Pancreas (tissue), 10 donors: ENCODE measurements around the gene ANKRD24. TPM values are rescaled to one million over a fixed set of nuclear protein-coding genes. Genes with fewer than 3 reads are reported as not detected.

Experiments used
- ATAC-seq, 4 donors: fragments of 200-7000 bp; cut with Tn5 transposase; one replicate each; pipeline versions ENCODE4 v1.8.0 to v1.9.1; 2020; ENCODE audit warnings: mild to moderate bottlenecking in 4 of 4, moderate library complexity in 4 of 4
- DNase-seq, 6 donors: peaks; one replicate each; pipeline ENCODE4 v3.0.0-alpha.2; 2020
- FAIRE-seq: peaks from 2 replicates; lab custom pipeline; 2012; peaks lifted over from hg19 to GRCh38; lab: Jason Lieb, UNC
- H3K27ac ChIP-seq, 4 donors: fragments of 200-600 bp; sonication (generic); 1 replicate in 3 of 4; 2 replicates in 1 of 4; pipeline versions ENCODE4 v1.5.0 to v1.8.0; 2020
- H3K27me3 ChIP-seq, 4 donors: fragments of 200-600 bp; one replicate each; pipeline ENCODE4 v1.8.0; 2021
- H3K36me3 ChIP-seq, 3 donors: fragments of 200-600 bp; sonication (generic) in 1 of 3; one replicate each; pipeline versions ENCODE4 v1.5.0 to v1.8.0; 2020 to 2021
- H3K4me1 ChIP-seq, 3 donors: fragments of 200-600 bp; one replicate each; pipeline ENCODE4 v1.8.0; 2021
- H3K4me3 ChIP-seq, 4 donors: fragments of 200-600 bp; sonication (generic) in 2 of 4; one replicate each; pipeline versions ENCODE4 v1.5.0 to v1.8.0; 2020 to 2021
- H3K9me3 ChIP-seq, 4 donors: fragments of 200-600 bp; one replicate each; pipeline ENCODE4 v1.8.0; 2021
- WGBS, 2 donors: extraction: QIAGEN DNeasy Blood & Tissue Kit; methylation state at CpG; one replicate each; pipeline ENCODE4 v1.1.7; 2013; 5-methylcytosine and 5-hydroxymethylcytosine counted together
- intact Hi-C, 3 donors: fragments of 100-400 bp; cut with DNase I; formaldehyde crosslinking; loops; one replicate each; pipeline versions ENCODE4 v1.11.1 to v1.14.2; 2022
- polyA plus RNA-seq, 2 donors: library from polyadenylated mRNA; stranded (reverse); fragments of 200-250 nt; gene quantifications; one replicate each; pipeline ENCODE4 v1.2.3, GENCODE V29; 2013
- total RNA-seq, 6 donors: library from RNA; stranded (reverse); fragmentation: NEBNext Ultra II Directional in 4 of 6; extraction: Animal tissue kit (Norgen Biotek cat#: 25700) in 4 of 6; gene quantifications; one replicate each; pipeline versions ENCODE4 v1.2.1 to v1.2.4, GENCODE V29; 2021 to 2023
- TF ChIP-seq, protein P1 (sequence below), 4 donors: fragments of 200-600 bp; sonication (generic) in 3 of 4; IDR thresholded peaks; one replicate each; pipeline versions ENCODE4 v1.5.0 to v1.8.0; 2021; ENCODE audit warnings: antibody characterized with exemption in 4 of 4
- donor health status: healthy with polysubstance abuse.
- donor health status: DM: no; HTN: no; CAD: no; lungs with moderate emphysema.
- donor health status: DM: no; HTN: no; CAD: no.
- donor health status: control.
- donor health status: control.
- donor health status: Bipolar disorder and iron deficiency.
- donor health status: DM: yes; HTN: yes; CAD: no.
- donor health status: DM: no; HTN: no; CAD: no.
- donor health status: DM: no; HTN: no; CAD: no.
- donor health status: DM: yes; HTN: yes; CAD: no.

Gene ANKRD24
- total and polyA plus RNA-seq, 8 donors: 0.70 to 14.2 (median 1.9) TPM

GRCh38 chr19:4260613-4261191 lies 78.2 kb downstream of the ANKRD24 start:
- FAIRE-seq: no peak
- H3K27me3 ChIP-seq: no peaks in the 10 kb centered on the region
- peak in 1 of 4 donors; percentile 42 for ATAC-seq
- H3K4me1 ChIP-seq: no peaks in the 10 kb centered on the region
- no peak overlapping the region for H3K4me3 ChIP-seq
- DNase-seq: no peak
- TF ChIP-seq, protein P1, sequence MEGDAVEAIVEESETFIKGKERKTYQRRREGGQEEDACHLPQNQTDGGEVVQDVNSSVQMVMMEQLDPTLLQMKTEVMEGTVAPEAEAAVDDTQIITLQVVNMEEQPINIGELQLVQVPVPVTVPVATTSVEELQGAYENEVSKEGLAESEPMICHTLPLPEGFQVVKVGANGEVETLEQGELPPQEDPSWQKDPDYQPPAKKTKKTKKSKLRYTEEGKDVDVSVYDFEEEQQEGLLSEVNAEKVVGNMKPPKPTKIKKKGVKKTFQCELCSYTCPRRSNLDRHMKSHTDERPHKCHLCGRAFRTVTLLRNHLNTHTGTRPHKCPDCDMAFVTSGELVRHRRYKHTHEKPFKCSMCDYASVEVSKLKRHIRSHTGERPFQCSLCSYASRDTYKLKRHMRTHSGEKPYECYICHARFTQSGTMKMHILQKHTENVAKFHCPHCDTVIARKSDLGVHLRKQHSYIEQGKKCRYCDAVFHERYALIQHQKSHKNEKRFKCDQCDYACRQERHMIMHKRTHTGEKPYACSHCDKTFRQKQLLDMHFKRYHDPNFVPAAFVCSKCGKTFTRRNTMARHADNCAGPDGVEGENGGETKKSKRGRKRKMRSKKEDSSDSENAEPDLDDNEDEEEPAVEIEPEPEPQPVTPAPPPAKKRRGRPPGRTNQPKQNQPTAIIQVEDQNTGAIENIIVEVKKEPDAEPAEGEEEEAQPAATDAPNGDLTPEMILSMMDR (IDR thresholded peaks at IDR 0.05): no peak
- no peak overlapping the region for H3K27ac ChIP-seq
- 92 to 99% methylated on average over 11 of the region's 11 CpGs for WGBS, 2 donors
- no peaks in the 10 kb centered on the region for H3K9me3 ChIP-seq
- intact Hi-C loops: loop anchor here in 1 of 3 donors (10.0 kb wide), 1 partner anchor 94 kb away; no protein-coding TSS in a partner anchor
- H3K36me3 ChIP-seq: peaks cover 0 to 83% (median 46%) of the 10 kb centered on the region in 3 donors

DNA sequence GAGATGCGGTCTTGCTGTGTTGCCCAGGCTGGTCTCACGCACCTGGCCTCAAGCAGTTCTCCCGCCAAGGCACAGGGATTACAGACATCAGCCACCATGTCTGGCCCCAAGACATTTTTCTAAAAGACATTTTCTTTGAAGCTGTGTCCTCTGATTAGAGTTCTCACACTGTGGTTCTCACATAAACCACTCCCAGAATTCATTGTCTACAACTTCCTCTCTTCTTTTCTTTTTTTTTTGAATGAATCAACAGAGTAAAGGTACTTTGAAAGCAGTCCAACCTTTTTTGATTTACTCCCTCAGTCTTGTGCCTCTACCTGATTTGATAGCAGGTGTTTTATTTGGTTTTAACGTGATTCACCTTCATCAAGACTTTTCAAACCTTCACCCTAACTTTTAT lies 82.3 kb downstream of the ANKRD24 start:
- Histone ChIP-seq H3K4me1 (no peaks in the 10 kb centered on the region), H3K4me3 (no peak overlapping the region), H3K9me3 (no peaks in the 10 kb centered on the region), H3K36me3 (peaks cover 0 to 68% (median 18%) of the 10 kb centered on the region in 3 donors), H3K27me3 (no peaks in the 10 kb centered on the region), H3K27ac (no peak overlapping the region)
- no peak for ATAC-seq
- no peak for DNase-seq
- 74 to 79% methylated on average over 4 of the region's 4 CpGs for WGBS, 2 donors
- TF ChIP-seq, protein P1 (IDR thresholded peaks at IDR 0.05): no peak
- FAIRE-seq: no peak
- intact Hi-C loops: loop anchor here in 2 of 3 donors (5.0 to 10.0 kb wide), 2 partner anchors 87 to 90 kb away; no protein-coding TSS in a partner anchor

- Histone ChIP-seq H3K36me3 (peaks cover 0 to 52% (median 7%) of the 10 kb centered on the region in 3 donors), H3K4me3 (no peak overlapping the region), H3K27ac (no peak overlapping the region), H3K4me1 (no peaks in the 10 kb centered on the region), H3K27me3 (no peaks in the 10 kb centered on the region), H3K9me3 (no peaks in the 10 kb centered on the region)
- no peak for ATAC-seq
- TF ChIP-seq, protein P1 (IDR thresholded peaks at IDR 0.05): no peak
- intact Hi-C loops: loop anchor here in 2 of 3 donors (5.0 to 10.0 kb wide), 2 partner anchors 86 to 88 kb away; no protein-coding TSS in a partner anchor
- no peak for FAIRE-seq
- 93 to 94% methylated on average over 18 of the region's 18 CpGs for WGBS, 2 donors
- DNase-seq: no peak
These were observed 83.9 kb downstream of the ANKRD24 start for GRCh38 chr19:4266253-4267000.

DNA sequence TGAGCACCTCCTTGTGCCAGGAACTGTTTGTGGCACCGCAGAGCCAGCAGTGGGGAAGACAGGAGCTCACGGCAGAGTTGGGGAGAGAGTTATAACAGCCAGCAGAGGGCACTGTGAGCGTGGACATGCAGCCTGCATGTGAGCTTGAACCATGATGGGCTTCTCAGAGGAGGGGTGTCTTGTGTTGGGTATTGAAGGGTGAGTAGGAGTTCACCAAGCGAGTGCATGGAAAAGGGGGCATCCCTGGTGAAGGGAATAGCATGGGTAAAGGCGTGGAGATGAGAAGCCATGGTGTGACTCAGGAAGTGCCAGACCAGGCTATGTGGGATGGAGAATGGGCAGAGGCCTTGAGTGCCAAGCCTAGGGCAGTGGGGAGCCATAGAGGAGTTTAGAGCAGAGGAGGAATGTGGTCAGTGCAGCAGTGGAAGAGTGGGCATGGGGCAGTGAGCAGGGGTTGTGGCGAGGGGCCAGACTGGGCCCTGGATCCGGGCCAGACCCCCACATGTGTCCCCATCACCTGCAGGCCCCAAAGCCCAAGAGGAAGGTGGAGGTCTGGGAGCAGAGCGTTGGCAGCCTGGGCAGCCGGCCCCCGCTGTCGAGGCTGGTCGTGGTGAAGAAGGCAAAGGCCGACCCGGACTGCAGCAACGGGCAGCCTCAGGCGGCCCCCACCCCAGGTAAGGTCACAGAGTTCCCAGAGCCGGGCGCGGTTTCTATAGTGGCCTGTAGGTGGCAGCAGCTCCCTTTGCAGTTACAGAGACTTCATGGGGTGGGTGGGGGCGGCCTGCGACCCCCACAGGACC lies 84.8 kb downstream of the ANKRD24 start:
- FAIRE-seq (no peak), DNase-seq (peak in 5 of 6 donors; percentile 48 to 87 (median 74)), ATAC-seq (peak; percentile 63 to 87 (median 76))
- Histone ChIP-seq H3K4me1 (no peaks in the 10 kb centered on the region), H3K9me3 (no peaks in the 10 kb centered on the region), H3K27ac (peak overlapping the region in 1 of 4 donors; percentile 29), H3K27me3 (no peaks in the 10 kb centered on the region), H3K36me3 (peaks cover 0 to 44% (median 3%) of the 10 kb centered on the region in 3 donors), H3K4me3 (no peak overlapping the region)
- TF ChIP-seq, protein P1 (IDR thresholded peaks at IDR 0.05): peak; percentile 70 to 78 (median 72)
- WGBS, 2 donors: 37 to 48% methylated on average over 19 to 21 of the region's 21 CpGs
- intact Hi-C loops: loop anchor here in 2 of 3 donors (5.0 to 10.0 kb wide), 2 partner anchors 85 to 88 kb away; no protein-coding TSS in a partner anchor
